ENCODE results near the gene FBXL5.

GRCh38 chr4:15673337-15673736, 18.2 kb upstream of the FBXL5 start:
- TF ChIP-seq CTCF (IDR thresholded peaks at IDR 0.05) (no peak), EP300 (IDR thresholded peaks at IDR 0.05) (no peak), POLR2A (IDR thresholded peaks at IDR 0.05) (no peak), POLR2AphosphoS5 (IDR thresholded peaks at IDR 0.05) (no peak)
